IPS-18a (cell line): ENCODE measurements around the gene CDHR3.
"Not testable (repeated sequence)": the region's sequence is repeated elsewhere in the genome, so short reads cannot be mapped to it uniquely, and the experiment has no call there.

Source experiments
- H3K27ac ChIP-seq: one replicate; pipeline ENCODE4 v1.5.1; 2013; ENCODE audit warnings: low read length
- H3K27me3 ChIP-seq: one replicate; pipeline ENCODE4 v1.6.1; 2013; ENCODE audit warnings: mild to moderate bottlenecking, low read length; ENCODE audit not compliant: control insufficient read depth, insufficient read depth
- H3K36me3 ChIP-seq: one replicate; pipeline ENCODE4 v1.6.1; 2013; ENCODE audit warnings: low read depth, low read length; ENCODE audit not compliant: control insufficient read depth
- H3K4me1 ChIP-seq: one replicate; pipeline ENCODE4 v1.6.1; 2013; ENCODE audit warnings: low read depth, low read length; ENCODE audit not compliant: control insufficient read depth
- H3K4me3 ChIP-seq: one replicate; pipeline ENCODE4 v1.5.1; 2013; ENCODE audit warnings: low read length
- H3K9ac ChIP-seq: one replicate; pipeline ENCODE4 v1.6.1; 2013; ENCODE audit warnings: mild to moderate bottlenecking, low read length, moderate library complexity
- H3K9me3 ChIP-seq: one replicate; pipeline ENCODE4 v1.6.1; 2013; ENCODE audit warnings: low read depth, low read length; ENCODE audit not compliant: control insufficient read depth

CDHR3 gene

DNA sequence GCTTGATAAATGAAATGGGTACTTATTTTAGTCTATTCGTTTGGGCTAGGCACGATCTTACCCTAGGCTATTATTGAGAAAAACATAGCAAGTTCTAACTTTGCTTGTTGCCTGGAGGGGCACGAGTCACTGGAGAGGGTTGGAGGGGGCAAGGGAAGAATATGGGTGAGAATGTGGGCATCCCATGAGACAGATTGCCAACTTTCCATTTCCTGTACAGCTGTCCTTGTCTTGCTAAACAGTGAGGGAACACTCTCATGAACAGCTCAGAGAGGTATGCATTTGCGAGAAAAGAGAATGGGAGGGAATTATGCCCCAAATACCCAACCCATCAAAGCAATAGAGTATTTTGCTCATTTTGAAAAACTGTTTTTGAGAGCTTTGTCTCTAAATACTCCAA lies 9.2 kb downstream of the CDHR3 start:
- Histone ChIP-seq H3K36me3 (no peaks in the 10 kb centered on the region), H3K4me3 (no peak overlapping the region), H3K9ac (no peak overlapping the region), H3K4me1 (no peaks in the 10 kb centered on the region), H3K27me3 (no peaks in the 10 kb centered on the region), H3K27ac (no peak overlapping the region), H3K9me3 (no peaks in the 10 kb centered on the region)

DNA sequence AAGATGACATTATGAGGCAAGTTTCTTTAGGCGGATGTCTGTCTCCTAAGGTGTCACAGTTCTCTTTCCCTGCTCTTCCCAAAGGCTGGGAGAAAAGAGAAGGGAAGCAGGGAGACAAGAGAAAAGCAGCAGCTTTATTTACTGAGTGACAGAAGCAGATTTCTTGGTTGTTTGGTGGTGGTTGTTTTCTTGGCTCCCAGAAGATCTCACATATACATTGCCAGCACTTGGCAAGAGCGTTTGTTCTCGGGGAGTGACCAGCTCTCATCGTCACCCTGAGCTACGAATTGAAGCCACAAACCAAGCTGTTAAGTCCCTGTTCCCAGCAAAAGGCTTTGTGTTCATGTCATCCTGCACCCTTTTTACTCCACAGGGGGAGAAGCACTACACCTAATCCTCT lies 11.4 kb downstream of the CDHR3 start:
- Histone ChIP-seq H3K9me3 (no peaks in the 10 kb centered on the region), H3K4me1 (no peaks in the 10 kb centered on the region), H3K4me3 (no peak overlapping the region), H3K9ac (no peak overlapping the region), H3K27ac (no peak overlapping the region), H3K27me3 (no peaks in the 10 kb centered on the region), H3K36me3 (no peaks in the 10 kb centered on the region)

DNA sequence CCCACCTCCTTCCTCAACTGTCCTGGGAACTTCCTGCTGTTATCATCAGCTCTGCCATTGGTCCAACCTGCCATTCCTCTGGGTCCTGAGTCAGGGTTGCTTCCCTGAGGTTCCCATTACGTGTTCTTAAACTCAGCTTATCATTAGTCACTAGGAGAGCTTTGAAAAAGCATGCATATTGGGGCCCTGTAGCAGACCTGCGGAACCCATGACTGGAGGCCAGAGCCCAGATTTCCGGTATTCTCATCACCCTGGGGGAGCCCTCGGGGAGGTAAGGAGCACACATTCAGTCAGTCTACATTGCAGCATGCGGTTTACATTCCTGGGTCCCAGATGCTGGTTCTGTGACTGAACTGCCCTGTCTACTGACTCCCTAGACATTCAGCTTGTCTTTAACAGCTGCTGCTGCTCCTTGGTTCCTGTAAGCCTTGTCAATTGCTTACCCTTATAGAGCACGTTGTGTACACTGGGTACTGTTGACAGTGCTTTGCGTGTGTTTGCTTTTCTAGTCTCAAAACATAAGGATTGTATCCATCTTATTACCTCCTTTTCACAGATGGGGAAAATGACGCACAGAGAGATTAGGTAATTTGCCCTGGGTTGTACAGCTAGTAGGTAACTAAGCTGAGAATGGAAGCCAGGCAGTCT lies 12.8 kb downstream of the CDHR3 start:
- no peaks in the 10 kb centered on the region for H3K9me3 ChIP-seq
- no peaks in the 10 kb centered on the region for H3K27me3 ChIP-seq
- H3K4me3 ChIP-seq, result no peak overlapping the region
- H3K27ac ChIP-seq, result no peak overlapping the region
- no peaks in the 10 kb centered on the region for H3K4me1 ChIP-seq
- no peak overlapping the region for H3K9ac ChIP-seq
- H3K36me3 ChIP-seq, result no peaks in the 10 kb centered on the region

DNA sequence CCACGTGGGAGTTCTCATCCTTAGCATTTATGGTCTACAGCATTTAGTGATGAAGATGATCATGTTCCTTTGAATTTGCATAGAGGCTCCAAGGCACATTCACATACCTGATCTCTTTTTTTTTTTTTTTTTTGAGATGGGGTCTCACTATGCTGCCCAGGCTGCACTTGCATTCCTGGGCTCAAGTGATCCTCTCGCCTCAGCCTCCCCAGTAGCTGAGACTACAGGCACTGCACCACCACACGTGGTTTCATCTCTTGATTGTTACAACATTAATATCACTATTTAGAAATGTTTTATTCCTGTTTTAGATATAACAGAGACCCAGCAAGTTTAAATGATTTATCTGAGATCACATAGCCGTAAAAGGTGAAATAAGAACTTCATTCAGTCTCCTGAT lies 13.8 kb downstream of the CDHR3 start:
- Histone ChIP-seq H3K27ac (no peak overlapping the region), H3K9me3 (no peaks in the 10 kb centered on the region), H3K4me1 (peaks cover 3% of the 10 kb centered on the region), H3K4me3 (no peak overlapping the region), H3K27me3 (no peaks in the 10 kb centered on the region), H3K36me3 (no peaks in the 10 kb centered on the region), H3K9ac (no peak overlapping the region)

DNA sequence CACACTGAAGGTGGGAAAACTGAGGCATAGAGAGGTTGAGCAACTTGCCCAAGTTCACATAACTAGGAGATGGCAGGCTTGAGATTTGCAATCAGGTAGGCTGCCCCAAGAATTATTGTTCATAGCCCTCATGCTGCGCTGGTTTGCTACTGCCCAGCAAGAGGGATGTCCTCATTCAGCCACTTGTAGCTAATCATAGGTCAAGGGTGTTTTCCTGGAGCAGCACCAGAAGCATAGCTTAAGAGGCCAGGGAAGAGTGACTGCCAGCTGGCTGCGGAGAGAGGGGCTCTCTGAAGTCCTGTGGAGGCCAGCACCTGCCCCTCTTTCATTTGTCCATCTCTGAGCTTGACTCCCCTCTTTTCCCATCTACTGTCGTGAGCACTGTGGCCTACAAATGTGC lies 15.0 kb downstream of the CDHR3 start:
- Histone ChIP-seq H3K4me1 (peaks cover 3% of the 10 kb centered on the region), H3K9ac (no peak overlapping the region), H3K4me3 (no peak overlapping the region), H3K9me3 (no peaks in the 10 kb centered on the region), H3K36me3 (no peaks in the 10 kb centered on the region), H3K27me3 (no peaks in the 10 kb centered on the region), H3K27ac (no peak overlapping the region)

DNA sequence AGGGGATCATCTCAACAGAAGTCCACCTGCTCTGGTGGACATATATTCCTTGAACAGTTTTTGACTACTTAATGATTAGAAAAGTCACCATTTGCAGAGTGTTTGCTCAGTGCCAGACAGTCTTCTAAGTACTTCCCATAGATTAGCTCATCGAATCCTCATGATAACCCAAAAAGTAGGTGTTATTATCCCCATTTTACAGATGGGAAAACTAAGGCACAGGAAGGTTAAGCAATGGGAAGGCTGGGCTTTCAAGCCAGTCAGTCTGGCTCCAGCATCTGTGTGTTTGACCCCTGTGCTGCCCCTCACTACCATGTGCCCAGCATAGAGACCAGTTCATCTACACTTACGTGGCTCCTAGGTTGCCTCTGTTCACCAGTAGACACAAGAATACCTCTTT lies 15.9 kb downstream of the CDHR3 start:
- peaks cover 3% of the 10 kb centered on the region for H3K4me1 ChIP-seq
- no peak overlapping the region for H3K4me3 ChIP-seq
- no peak overlapping the region for H3K27ac ChIP-seq
- H3K27me3 ChIP-seq, result no peaks in the 10 kb centered on the region
- no peak overlapping the region for H3K9ac ChIP-seq
- no peaks in the 10 kb centered on the region for H3K9me3 ChIP-seq
- H3K36me3 ChIP-seq, result no peaks in the 10 kb centered on the region

DNA sequence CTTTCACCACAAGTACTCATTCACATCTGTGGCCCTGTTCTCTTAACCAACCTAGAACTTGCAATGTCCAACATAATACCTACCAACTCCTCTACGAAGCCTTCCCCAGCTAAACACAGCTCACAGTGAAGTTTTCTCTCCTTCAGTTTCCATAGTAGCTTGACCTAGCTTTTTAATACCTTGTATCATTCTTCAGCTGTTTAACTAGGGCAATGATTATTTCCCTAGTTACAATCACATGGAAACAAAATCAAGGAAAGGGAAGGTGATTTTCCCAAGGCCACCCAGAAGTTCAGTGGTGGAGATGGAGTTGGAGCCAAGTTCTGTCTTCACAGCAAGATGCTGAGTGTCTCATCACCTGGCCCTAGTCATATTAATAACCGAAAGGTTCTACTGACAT lies 16.3 kb downstream of the CDHR3 start:
- Histone ChIP-seq H3K36me3 (no peaks in the 10 kb centered on the region), H3K9me3 (no peaks in the 10 kb centered on the region), H3K27me3 (no peaks in the 10 kb centered on the region), H3K9ac (no peak overlapping the region), H3K27ac (no peak overlapping the region), H3K4me1 (peaks cover 3% of the 10 kb centered on the region), H3K4me3 (no peak overlapping the region)

DNA sequence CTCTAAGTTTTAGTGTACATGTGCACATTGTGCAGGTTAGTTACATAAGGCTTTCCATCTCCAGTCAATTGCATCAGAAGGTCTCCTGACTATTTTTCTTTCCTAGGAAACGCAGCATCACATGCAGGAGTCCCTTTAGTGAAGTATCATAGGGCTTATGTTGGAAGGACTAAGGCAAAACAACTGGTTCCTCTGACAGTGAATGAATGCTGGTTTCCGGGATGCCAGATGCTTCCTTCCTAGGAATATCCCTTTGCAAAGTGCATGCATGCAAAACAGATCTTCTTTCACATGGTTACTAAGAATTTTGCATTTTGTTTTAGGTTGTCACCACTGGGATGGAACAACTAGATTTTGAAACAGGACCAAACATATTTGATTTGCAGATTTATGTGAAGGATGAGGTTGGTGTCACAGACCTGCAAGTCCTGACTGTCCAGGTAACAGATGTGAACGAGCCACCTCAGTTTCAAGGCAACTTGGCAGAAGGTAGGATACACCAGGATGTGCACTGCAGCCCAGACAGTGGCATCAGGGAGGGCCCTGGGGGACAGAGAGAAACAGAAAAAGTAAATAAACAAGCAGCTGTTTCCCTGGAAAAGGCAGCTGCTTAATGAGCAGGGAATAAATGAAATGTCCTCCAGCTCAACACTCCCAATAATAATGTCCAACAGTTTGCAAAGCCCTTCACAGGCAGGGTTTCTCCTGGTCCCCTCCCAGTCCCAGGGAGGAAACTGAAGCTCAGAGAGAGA lies 17.8 kb downstream of the CDHR3 start:
- H3K27me3 ChIP-seq, result no peaks in the 10 kb centered on the region
- H3K9ac ChIP-seq, result no peak overlapping the region
- H3K4me1 ChIP-seq, result peaks cover 13% of the 10 kb centered on the region
- no peak overlapping the region for H3K27ac ChIP-seq
- H3K36me3 ChIP-seq, result no peaks in the 10 kb centered on the region
- H3K9me3 ChIP-seq, result no peaks in the 10 kb centered on the region
- no peak overlapping the region for H3K4me3 ChIP-seq

DNA sequence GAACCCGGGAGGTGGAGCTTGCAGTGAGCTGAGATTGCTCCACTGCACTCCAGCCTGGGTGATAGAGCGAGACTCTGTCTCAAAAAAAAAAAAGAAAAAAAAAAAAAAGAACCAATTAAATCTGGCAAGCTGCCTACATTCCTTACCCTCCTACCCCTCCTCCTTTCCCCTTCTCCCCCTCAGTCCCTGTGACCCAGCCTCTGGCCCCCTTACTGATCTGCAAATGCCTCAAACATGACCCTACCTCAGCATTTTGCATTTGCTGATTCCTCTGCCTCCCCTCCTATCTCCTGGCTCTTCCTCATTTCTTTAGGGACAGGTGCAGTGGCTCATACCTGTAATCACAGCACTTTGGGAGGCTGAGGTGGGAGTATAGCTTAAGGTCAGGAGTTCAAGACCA lies 19.3 kb downstream of the CDHR3 start:
- Histone ChIP-seq H3K4me3 (no peak overlapping the region), H3K9me3 (no peaks in the 10 kb centered on the region), H3K27ac (no peak overlapping the region), H3K9ac (no peak overlapping the region), H3K36me3 (no peaks in the 10 kb centered on the region), H3K4me1 (peaks cover 27% of the 10 kb centered on the region), H3K27me3 (no peaks in the 10 kb centered on the region)

DNA sequence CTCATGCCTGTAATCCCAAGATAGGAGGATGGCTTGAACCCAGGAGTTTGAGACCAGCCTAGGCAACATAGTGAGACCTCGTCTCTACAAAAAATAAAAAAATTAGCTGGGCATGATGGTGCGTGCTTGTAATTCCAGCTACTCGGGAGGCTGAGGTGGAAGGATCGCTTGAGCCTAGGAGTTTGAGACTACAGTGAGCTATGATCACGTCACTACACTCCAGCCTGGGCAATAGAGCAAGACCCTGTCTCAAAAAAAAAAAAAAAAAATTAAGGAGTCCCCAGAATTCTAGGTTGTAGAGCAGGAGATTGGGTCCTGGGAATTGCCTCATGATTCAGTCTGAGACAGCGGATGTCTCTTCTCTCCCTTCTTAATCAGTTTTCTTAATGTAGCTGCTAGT lies 21.7 kb downstream of the CDHR3 start:
- not testable (repeated sequence) for H3K36me3 ChIP-seq, H3K4me3 ChIP-seq, H3K9ac ChIP-seq, H3K27ac ChIP-seq, H3K9me3 ChIP-seq, H3K27me3 ChIP-seq
- H3K4me1 ChIP-seq, result peaks cover 44% of the 10 kb centered on the region

DNA sequence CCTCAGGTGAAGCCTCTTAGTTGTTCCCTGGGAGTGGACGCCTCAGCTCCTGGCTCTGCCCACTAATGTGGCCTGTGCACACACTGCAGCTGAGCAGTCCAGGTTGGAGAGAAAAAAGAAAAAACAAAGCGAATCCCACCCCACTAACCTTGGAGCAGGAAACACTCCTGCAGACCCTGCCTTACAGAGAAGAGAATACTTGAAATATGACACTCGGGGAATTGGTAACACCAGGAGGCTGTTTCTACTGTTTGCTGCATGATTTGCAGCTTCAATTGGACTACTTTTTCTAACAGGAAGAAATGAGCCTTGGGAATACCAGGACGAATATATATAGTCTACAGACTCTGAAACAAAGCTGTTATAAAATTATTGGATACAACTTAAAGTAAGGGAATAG lies 22.2 kb downstream of the CDHR3 start:
- H3K27me3 ChIP-seq, result no peaks in the 10 kb centered on the region
- no peak overlapping the region for H3K9ac ChIP-seq
- no peaks in the 10 kb centered on the region for H3K9me3 ChIP-seq
- H3K4me1 ChIP-seq, result peaks cover 48% of the 10 kb centered on the region
- H3K4me3 ChIP-seq, result no peak overlapping the region
- no peaks in the 10 kb centered on the region for H3K36me3 ChIP-seq
- no peak overlapping the region for H3K27ac ChIP-seq

DNA sequence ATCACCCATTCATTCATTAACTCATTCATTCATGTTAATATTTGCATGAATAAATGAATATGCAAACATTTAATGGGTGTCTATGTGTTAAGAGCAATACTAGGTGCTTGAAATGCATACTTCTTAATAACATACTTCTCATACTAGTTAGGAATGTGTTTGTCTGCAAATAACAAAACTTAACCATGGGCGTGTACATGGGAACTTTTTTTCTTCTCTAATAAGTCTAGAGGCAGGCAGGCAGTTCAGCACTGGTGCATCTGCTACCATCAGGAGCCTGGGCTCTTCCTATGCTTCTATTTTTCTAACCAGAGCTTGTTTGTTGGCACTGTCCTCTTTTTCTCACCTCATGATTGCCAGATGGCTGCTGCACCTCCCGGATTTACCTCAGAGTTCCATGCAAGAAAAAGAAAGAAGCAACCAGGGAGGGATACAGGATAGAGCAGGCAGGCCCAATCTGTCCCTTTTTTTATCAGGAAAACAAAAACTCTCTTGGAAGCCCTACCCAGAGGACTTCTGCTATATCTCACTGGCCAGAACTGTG lies 22.7 kb downstream of the CDHR3 start:
- H3K36me3 ChIP-seq, result no peaks in the 10 kb centered on the region
- no peak overlapping the region for H3K27ac ChIP-seq
- no peak overlapping the region for H3K9ac ChIP-seq
- H3K4me1 ChIP-seq, result peaks cover 52% of the 10 kb centered on the region
- no peaks in the 10 kb centered on the region for H3K9me3 ChIP-seq
- H3K27me3 ChIP-seq, result no peaks in the 10 kb centered on the region
- H3K4me3 ChIP-seq, result no peak overlapping the region
